ENCODE measurements around the gene COX7A2L.

Gene COX7A2L

GRCh38 chr2:42333579-42333978 lies 27.4 kb downstream of the COX7A2L start:
- Histone ChIP-seq H3K79me2 (ENCODE audit: low read length) (no peaks in the 10 kb centered on the region), H3K9me2 (replicated peaks; ENCODE audit: insufficient read depth, low read length) (no peaks in the 10 kb centered on the region), H3K4me3 (ENCODE audit: low read length) (no peak overlapping the region), H3K27ac (ENCODE audit: low read length) (no peak overlapping the region), H3F3A (ENCODE audit: insufficient read depth, low read length) (no peaks in the 10 kb centered on the region), H3K9ac (ENCODE audit: low read length) (no peak overlapping the region), H3K4me1 (ENCODE audit: low read length) (no peaks in the 10 kb centered on the region), H4K20me1 (ENCODE audit: insufficient read depth, low read length) (no peaks in the 10 kb centered on the region), H2AFZ (ENCODE audit: low read length) (no peak overlapping the region), H3K4me2 (ENCODE audit: low read depth, low read length) (no peak overlapping the region), H3K27me3 (replicated peaks; ENCODE audit: insufficient read depth, low read length) (no peaks in the 10 kb centered on the region), H3K36me3 (replicated peaks; ENCODE audit: insufficient read depth, low read length) (peaks cover 16% of the 10 kb centered on the region; the same call in 1 of the 2 replicates), H3K9me3 (replicated peaks; ENCODE audit: insufficient read depth, low read length) (no peaks in the 10 kb centered on the region)
- no peak for DNase-seq
- TF ChIP-seq EZH2 (optimal IDR thresholded peaks at IDR 0.05; ENCODE audit: low read depth, low read length) = no peak
- no peak for TF ChIP-seq EZH2phosphoT487 (IDR thresholded peaks at IDR 0.05; ENCODE audit: low read length)
- no peak for TF ChIP-seq CTCF (IDR thresholded peaks at IDR 0.05; ENCODE audit: low read length)

DNA sequence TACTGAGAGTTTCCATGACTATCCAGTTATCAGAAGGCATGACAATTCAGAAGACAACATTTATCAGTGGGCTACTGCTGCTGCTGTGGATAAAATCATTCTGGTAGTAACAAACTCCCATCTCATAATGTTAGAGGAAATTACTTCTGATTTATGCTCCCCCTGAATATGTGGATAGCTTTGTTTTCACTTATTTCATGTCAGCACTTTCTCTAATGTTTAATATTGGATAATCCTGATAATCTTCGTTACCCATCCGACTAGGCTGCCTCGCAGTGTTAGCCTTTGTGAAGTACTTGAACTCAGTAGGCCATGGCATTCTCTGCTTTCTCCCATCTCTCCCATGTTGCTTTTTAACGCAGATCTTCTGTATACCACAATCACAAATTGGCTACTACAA lies 28.4 kb downstream of the COX7A2L start:
- H3K79me2 ChIP-seq (ENCODE audit: low read length) = no peaks in the 10 kb centered on the region
- H3K4me2 ChIP-seq (ENCODE audit: low read depth, low read length) = no peak overlapping the region
- no peak overlapping the region for H3K4me3 ChIP-seq (ENCODE audit: low read length)
- H3F3A ChIP-seq (ENCODE audit: insufficient read depth, low read length) = no peaks in the 10 kb centered on the region
- no peaks in the 10 kb centered on the region for H3K9me2 ChIP-seq (replicated peaks; ENCODE audit: insufficient read depth, low read length)
- H4K20me1 ChIP-seq (ENCODE audit: insufficient read depth, low read length) = no peaks in the 10 kb centered on the region
- peaks cover 16% of the 10 kb centered on the region; the same call in 1 of the 2 replicates for H3K36me3 ChIP-seq (replicated peaks; ENCODE audit: insufficient read depth, low read length)
- TF ChIP-seq EZH2 (optimal IDR thresholded peaks at IDR 0.05; ENCODE audit: low read depth, low read length) = no peak
- no peak for TF ChIP-seq CTCF (IDR thresholded peaks at IDR 0.05; ENCODE audit: low read length)
- TF ChIP-seq EZH2phosphoT487 (IDR thresholded peaks at IDR 0.05; ENCODE audit: low read length) = no peak
- no peak overlapping the region for H3K9ac ChIP-seq (ENCODE audit: low read length)
- DNase-seq = no peak
- no peaks in the 10 kb centered on the region for H3K27me3 ChIP-seq (replicated peaks; ENCODE audit: insufficient read depth, low read length)
- no peaks in the 10 kb centered on the region for H3K9me3 ChIP-seq (replicated peaks; ENCODE audit: insufficient read depth, low read length)
- H3K27ac ChIP-seq (ENCODE audit: low read length) = no peak overlapping the region
- H2AFZ ChIP-seq (ENCODE audit: low read length) = no peak overlapping the region
- H3K4me1 ChIP-seq (ENCODE audit: low read length) = no peaks in the 10 kb centered on the region

DNA sequence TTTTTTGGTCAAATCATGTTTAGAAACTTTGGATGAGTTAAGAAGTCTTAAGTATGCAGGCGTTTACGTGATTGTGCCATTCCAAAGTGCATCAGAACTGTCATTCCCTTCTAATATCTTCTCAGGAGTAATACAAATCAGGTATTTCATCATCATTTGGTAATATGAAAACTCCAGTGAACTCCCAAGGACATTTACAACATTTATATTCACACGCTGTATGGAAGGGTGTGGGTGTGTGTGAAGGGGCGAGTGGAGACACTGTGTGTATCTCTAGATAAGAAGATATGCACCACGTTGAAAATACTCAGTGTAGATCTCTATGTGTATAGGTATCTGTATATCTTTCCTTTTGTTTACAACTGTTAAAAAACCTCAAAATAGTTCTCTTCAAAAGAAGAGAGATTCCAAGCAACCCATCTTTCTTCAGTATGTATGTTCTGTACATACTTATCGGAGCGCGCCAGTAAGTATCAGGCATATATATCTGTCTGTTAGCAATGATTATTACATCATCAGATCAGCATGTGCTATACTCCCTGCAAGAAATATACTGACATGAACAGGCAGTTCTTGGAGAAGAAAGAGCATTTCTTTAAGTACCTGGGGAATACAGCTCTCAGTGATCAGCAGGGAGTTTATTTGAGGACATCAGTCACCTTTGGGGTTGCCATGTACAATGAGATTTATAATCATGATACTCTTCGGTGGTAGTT lies 29.3 kb downstream of the COX7A2L start:
- H3K9me3 ChIP-seq (replicated peaks; ENCODE audit: insufficient read depth, low read length) = no peaks in the 10 kb centered on the region
- no peaks in the 10 kb centered on the region for H3K27me3 ChIP-seq (replicated peaks; ENCODE audit: insufficient read depth, low read length)
- no peak overlapping the region for H3K9ac ChIP-seq (ENCODE audit: low read length)
- H3K4me3 ChIP-seq (ENCODE audit: low read length) = no peak overlapping the region
- no peaks in the 10 kb centered on the region for H3F3A ChIP-seq (ENCODE audit: insufficient read depth, low read length)
- H3K4me1 ChIP-seq (ENCODE audit: low read length) = no peaks in the 10 kb centered on the region
- no peak overlapping the region for H3K4me2 ChIP-seq (ENCODE audit: low read depth, low read length)
- H4K20me1 ChIP-seq (ENCODE audit: insufficient read depth, low read length) = no peaks in the 10 kb centered on the region
- no peak for TF ChIP-seq EZH2 (optimal IDR thresholded peaks at IDR 0.05; ENCODE audit: low read depth, low read length)
- no peak for TF ChIP-seq EZH2phosphoT487 (IDR thresholded peaks at IDR 0.05; ENCODE audit: low read length)
- no peak for TF ChIP-seq CTCF (IDR thresholded peaks at IDR 0.05; ENCODE audit: low read length)
- peaks cover 16% of the 10 kb centered on the region; the same call in 1 of the 2 replicates for H3K36me3 ChIP-seq (replicated peaks; ENCODE audit: insufficient read depth, low read length)
- H3K79me2 ChIP-seq (ENCODE audit: low read length) = no peaks in the 10 kb centered on the region
- H3K27ac ChIP-seq (ENCODE audit: low read length) = no peak overlapping the region
- H3K9me2 ChIP-seq (replicated peaks; ENCODE audit: insufficient read depth, low read length) = no peaks in the 10 kb centered on the region
- DNase-seq = no peak
- H2AFZ ChIP-seq (ENCODE audit: low read length) = no peak overlapping the region
